Left ventricle myocardium inferior (tissue), 1 donor: Measurements from ENCODE around the gene DYNC2I2. TPM values are rescaled to one million over a fixed set of nuclear protein-coding genes. Genes with fewer than 3 reads are reported as not detected.
A peak's percentile ranks its signal among the peaks of the same experiment; 100 is the strongest.

Experiments used
- DNase-seq: peaks from one replicate; pipeline ENCODE4 v3.0.0-alpha.2; 2020
- H3K27ac ChIP-seq: fragments of 200-600 bp; replicated peaks from 2 replicates; pipeline ENCODE4 v1.8.0; 2021
- H3K27me3 ChIP-seq: fragments of 200-600 bp; 2 replicates; pipeline ENCODE4 v1.8.0; 2021; ENCODE audit warnings: low read depth
- H3K36me3 ChIP-seq: fragments of 200-600 bp; 2 replicates; pipeline ENCODE4 v1.8.0; 2021
- H3K4me1 ChIP-seq: fragments of 200-600 bp; 2 replicates; pipeline ENCODE4 v1.8.0; 2021
- H3K4me3 ChIP-seq: fragments of 200-600 bp; 2 replicates; pipeline ENCODE4 v1.8.0; 2021; ENCODE audit warnings: mild to moderate bottlenecking, moderate library complexity
- H3K9me3 ChIP-seq: fragments of 200-600 bp; replicated peaks from 2 replicates; pipeline ENCODE4 v1.8.0; 2021
- intact Hi-C: fragments of 100-400 bp; cut with micrococcal nuclease; formaldehyde crosslinking; loops from one replicate; pipeline ENCODE4 v1.11.0; 2022
- long read RNA-seq: library from polyadenylated mRNA; unstranded; transcript quantifications from one replicate; pipeline ENCODE4 v2.0.0, GENCODE V29; 2021
- total RNA-seq: library from RNA; stranded (reverse); fragmentation: NEBNext Ultra II Directional; extraction: Animal tissue kit (Norgen Biotek cat#: 25700); gene quantifications from one replicate; pipeline ENCODE4 v1.2.1, GENCODE V29; 2021
- TF ChIP-seq, protein P1 (sequence below): fragments of 200-600 bp; IDR thresholded peaks from 2 replicates; pipeline ENCODE4 v1.8.0; 2021; ENCODE audit warnings: antibody characterized with exemption, mild to moderate bottlenecking, borderline replicate concordance
- donor health status: DM: no; HTN: yes; CAD: no; lungs with severe emphysema.

Gene DYNC2I2
- total RNA-seq: 32.7 TPM
- long read RNA-seq, transcript WDR34-201 (9 exons, 1,755 nt): major isoform, 34 of 112 reads
- long read RNA-seq, partial matches to known transcripts: 36 of 112 reads
- long read RNA-seq, other reads (novel, unspliced or antisense): 42 of 112 reads

DNA sequence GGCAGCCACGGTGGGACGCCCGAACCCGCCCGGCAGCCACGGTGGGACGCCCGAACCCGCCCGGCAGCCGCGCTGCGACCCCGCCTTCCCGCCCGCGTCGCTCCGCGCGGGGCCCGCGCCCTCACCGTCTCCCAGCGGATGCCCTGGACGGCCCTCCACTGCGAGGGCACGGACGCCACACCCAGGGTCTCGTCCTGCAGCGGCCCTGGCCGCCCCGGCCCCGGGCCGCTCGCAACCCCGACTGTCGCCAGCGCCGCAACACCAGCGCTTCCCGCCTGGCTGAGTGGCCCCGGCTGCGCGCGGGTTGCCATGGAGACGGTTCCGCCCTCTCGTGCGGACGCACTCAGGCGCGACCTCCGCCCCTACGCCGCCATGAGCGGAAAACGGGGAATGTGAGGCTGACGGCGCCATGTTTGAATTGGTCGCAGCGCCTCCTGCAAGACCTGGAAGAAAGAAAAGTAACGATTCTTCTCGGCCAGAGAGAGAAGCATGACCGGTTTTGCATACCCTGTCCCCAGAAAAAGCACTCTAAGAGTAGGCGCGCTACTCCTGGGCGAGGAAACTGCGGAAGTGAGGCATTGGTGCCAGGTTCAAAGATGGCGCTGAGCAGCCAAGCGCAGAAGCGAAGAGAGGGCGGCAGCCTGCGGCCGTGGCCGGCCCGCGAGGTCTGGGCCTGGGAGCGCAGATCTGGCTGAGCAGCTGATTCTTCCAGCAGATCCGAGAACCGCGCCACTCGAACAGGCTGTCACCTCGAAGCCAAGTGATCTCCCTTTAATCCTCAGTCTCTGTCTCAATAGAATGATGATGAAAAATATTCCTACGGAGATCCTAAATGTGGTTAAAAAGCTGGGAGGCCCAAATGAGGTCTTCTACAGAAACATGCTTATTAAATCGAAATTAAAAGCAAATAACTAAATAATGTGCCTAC is at the start of gene DYNC2I2:
TSS of gene DYNC2I2 (minus strand) at position 432 of the 928 bp plus-strand sequence. CDS start at position 311, 121 bp downstream.
- peak within 1 kb of the TSS; percentile 98 for H3K27ac ChIP-seq
- peaks cover 16% of the 10 kb centered on the region for H3K4me1 ChIP-seq
- no peaks in the 10 kb centered on the region for H3K27me3 ChIP-seq
- H3K4me3 ChIP-seq: peak within 1 kb of the TSS; percentile 76
- no peaks in the 10 kb centered on the region for H3K36me3 ChIP-seq
- no peaks in the 10 kb centered on the region for H3K9me3 ChIP-seq
- peak; percentile 97 for DNase-seq
- TF ChIP-seq, protein P1, sequence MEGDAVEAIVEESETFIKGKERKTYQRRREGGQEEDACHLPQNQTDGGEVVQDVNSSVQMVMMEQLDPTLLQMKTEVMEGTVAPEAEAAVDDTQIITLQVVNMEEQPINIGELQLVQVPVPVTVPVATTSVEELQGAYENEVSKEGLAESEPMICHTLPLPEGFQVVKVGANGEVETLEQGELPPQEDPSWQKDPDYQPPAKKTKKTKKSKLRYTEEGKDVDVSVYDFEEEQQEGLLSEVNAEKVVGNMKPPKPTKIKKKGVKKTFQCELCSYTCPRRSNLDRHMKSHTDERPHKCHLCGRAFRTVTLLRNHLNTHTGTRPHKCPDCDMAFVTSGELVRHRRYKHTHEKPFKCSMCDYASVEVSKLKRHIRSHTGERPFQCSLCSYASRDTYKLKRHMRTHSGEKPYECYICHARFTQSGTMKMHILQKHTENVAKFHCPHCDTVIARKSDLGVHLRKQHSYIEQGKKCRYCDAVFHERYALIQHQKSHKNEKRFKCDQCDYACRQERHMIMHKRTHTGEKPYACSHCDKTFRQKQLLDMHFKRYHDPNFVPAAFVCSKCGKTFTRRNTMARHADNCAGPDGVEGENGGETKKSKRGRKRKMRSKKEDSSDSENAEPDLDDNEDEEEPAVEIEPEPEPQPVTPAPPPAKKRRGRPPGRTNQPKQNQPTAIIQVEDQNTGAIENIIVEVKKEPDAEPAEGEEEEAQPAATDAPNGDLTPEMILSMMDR: no peak
- intact Hi-C loops: no loop called here

DNA sequence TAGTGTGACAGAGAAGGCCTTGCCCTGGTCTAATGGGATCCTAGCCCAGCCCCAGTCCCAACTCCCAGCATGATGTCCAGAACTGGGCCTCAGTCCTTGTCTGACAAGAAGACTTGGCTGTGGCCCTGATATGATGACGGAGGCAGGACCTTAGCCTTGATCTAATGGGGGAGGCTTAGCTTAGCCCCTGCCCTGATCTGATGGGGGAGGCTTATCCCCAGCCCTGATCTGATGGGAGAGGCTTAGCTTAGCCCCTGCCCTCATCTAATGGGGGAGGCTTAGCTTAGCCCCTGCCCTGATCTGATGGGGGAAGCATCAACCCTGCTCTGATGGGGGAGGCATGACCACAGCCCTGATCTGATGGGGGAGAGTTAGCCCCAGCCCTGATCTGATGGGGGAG is 49.4 kb upstream of the DYNC2I2 start:
- no peak for DNase-seq
- TF ChIP-seq, protein P1: no peak
- Histone ChIP-seq H3K27ac (peak overlapping the region; percentile 96), H3K4me3 (no peak overlapping the region), H3K36me3 (peaks cover 7% of the 10 kb centered on the region), H3K4me1 (peaks cover 32% of the 10 kb centered on the region), H3K27me3 (no peaks in the 10 kb centered on the region), H3K9me3 (no peaks in the 10 kb centered on the region)
- intact Hi-C loops: no loop called here

DNA sequence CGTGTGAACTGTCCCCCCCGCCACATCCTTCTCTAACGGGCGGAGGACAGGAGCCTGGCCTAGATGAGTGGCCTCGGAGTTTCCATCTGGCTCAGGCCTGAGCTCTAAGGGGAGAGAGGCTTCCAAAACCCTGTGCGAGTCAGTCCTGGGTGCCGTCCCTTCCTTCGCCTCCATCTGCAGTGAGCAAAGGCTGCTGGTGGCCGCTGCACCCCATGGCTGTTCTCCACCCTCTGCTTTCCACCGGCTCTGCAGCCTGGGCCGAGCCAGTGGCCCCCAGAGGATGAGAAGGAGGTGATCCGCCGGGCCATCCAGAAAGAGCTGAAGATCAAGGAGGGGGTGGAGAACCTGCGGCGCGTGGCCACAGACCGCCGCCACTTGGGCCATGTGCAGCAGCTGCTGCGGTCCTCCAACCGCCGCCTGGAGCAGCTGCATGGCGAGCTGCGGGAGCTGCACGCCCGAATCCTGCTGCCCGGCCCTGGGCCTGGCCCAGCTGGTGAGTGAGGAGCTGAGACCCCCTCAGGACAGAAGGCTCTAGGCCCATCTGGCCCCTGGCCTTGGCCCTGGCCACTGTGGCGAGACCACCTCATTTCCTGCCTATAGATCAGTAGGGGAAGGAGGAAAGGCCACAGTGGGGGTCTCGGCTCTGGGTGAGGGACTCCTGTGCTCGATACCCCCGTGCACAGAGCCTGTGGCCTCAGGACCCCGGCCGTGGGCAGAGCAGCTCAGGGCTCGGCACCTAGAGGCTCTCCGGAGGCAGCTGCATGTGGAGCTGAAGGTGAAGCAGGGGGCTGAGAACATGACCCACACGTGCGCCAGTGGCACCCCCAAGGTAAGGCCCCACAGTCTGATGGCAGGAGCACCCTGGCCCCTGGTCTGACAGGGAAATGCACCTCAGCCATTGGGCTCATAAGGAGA is 48.7 kb upstream of the DYNC2I2 start:
- TF ChIP-seq, protein P1: no peak
- H3K4me3 ChIP-seq: no peak overlapping the region
- H3K27ac ChIP-seq: peak overlapping the region; percentile 96
- H3K27me3 ChIP-seq: no peaks in the 10 kb centered on the region
- peaks cover 6% of the 10 kb centered on the region for H3K36me3 ChIP-seq
- peaks cover 33% of the 10 kb centered on the region for H3K4me1 ChIP-seq
- intact Hi-C loops: no loop called here
- H3K9me3 ChIP-seq: no peaks in the 10 kb centered on the region
- DNase-seq: no peak

DNA sequence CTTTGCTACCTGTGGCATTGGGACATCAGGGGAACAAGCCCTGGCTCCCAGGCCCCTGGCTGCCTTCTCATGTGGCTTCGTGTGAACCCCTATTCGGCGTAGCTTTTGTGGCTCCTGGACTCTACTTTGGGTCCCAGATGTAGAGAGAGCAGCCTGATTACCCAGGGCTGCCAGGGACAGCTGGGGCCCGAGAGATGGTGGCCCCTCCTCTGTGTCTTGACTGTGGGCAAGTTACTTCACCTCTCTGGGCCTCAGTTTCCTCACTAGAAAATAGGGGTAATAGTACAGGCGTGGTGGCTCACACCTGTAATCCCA is 47.7 kb upstream of the DYNC2I2 start:
- Histone ChIP-seq H3K27me3 (no peaks in the 10 kb centered on the region), H3K4me3 (peak overlapping the region; percentile 96), H3K9me3 (no peaks in the 10 kb centered on the region), H3K4me1 (peaks cover 33% of the 10 kb centered on the region), H3K27ac (peak overlapping the region; percentile 96), H3K36me3 (peaks cover 4% of the 10 kb centered on the region)
- TF ChIP-seq, protein P1: no peak
- intact Hi-C loops: no loop called here
- DNase-seq: no peak

DNA sequence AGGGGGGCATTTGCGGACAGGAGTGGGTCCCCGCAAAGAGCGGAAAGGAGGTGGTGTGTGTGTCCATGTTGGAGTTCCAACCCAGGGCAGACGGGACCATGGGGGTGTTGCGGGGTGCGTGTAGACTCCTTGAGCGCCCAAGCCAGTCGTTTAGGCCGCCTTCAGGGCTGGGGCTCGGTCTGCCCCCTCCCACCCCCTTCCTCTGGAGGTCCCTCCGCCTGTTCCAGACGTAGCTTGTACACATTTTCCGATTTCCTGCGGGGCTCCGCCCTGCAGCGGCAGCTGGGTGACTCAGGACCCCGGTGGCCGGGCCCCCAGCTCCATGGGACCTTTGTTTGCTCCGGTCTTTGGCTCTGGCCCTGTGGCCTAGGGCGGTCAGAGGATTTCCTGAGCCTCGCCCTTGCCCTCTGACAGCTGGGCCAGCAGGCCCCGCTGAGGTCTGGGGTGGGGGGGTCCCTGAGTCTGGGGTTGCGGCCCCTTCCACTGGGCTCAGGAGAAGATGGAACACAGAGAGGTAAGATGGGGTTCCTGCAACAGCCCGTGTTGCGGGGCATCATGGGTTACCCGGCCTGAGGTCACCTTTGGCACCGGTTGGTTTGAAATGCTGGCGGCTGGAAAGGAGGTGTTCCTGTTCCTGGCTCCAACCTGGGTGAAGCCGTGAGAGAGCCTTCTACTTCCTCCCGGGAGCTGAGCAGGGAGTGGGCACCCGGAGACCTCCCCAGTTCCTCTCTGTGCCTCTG is 47.1 kb upstream of the DYNC2I2 start:
- Histone ChIP-seq H3K36me3 (peaks cover 4% of the 10 kb centered on the region), H3K4me1 (peaks cover 33% of the 10 kb centered on the region), H3K9me3 (no peaks in the 10 kb centered on the region), H3K27ac (peak overlapping the region; percentile 96), H3K4me3 (peak overlapping the region; percentile 96), H3K27me3 (no peaks in the 10 kb centered on the region)
- TF ChIP-seq, protein P1: no peak
- intact Hi-C loops: no loop called here
- DNase-seq: peak; percentile 62
